Stimulated activated CD4-positive, alpha-beta T cell treated with anti-CD3 and anti-CD28 coated beads, Interleukin-4, amount 100 ng/mL, for 48 hours (primary cell): ENCODE results near the gene SPAG16.
"Not testable (repeated sequence)": the region's sequence is repeated elsewhere in the genome, so short reads cannot be mapped to it uniquely, and the experiment has no call there.

Source experiments
- DNase-seq, 2 donors: peaks; one replicate each; pipeline ENCODE4 v3.0.0-alpha.2; 2020; ENCODE audit warnings: low read depth in 2 of 2

SPAG16 gene

GRCh38 chr2:213818436-213818835, 534.2 kb downstream of the SPAG16 start:
- no peak for DNase-seq

GRCh38 chr2:213834331-213834730, 550.1 kb downstream of the SPAG16 start:
- DNase-seq, result no peak

DNA sequence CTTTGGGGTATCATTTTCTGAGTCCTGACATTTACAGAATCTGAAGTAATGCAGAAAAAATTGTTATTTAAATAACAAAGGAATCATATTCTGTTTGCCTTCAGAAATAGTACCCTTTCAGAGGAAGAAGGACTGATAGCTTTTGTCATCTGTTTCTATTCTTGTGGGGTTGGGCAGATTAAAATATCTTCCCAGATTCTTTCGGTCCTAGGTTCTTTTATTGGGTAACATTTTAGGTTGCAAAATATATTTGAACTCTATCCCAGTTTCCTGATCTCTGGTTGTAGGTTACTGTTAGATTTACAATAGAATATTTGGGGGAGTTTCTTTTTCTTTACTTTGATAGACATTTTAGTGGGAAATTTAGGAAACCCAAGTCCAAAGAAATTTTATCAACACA, 550.5 kb downstream of the SPAG16 start:
- no peak for DNase-seq

GRCh38 chr2:213846856-213847255, 562.6 kb downstream of the SPAG16 start:
- DNase-seq, result no peak

DNA sequence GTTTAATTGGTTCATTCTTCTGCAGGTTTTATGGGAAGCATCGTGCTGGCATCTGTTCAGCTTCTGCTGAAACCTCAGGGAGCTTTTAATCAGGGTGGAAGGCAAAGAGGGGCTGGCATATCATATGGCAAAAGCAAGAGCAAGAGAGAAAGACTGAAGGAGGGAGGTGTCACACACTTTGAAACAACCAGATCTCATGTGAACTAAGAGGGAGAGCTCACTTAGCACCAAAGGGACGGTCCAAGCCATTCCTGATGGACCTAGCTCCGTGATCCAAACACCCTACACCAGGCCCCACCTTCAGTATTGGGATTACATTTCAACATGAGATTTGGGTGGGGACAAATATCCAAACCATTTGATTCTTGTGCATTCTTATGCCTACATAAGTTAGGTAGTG, 563.1 kb downstream of the SPAG16 start:
- DNase-seq, result no peak

DNA sequence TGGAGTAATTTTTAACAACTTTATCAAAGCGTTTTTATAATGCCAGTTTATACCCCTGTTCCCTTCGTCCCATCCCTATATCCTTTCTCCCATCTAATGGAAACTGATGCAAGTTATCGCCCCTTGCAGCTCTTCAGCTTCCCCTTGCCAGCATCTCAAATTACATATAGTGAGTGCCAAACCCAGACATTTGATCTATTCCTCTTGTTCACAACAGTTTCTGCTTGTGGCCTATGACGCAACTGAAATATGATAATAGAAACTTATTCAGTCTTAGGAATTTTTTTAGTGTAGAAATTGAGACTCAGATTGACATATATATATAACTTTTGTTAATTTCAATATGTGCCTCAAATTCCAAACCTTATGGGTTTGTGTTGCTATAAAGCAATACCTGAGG, 564.4 kb downstream of the SPAG16 start:
- no peak for DNase-seq

DNA sequence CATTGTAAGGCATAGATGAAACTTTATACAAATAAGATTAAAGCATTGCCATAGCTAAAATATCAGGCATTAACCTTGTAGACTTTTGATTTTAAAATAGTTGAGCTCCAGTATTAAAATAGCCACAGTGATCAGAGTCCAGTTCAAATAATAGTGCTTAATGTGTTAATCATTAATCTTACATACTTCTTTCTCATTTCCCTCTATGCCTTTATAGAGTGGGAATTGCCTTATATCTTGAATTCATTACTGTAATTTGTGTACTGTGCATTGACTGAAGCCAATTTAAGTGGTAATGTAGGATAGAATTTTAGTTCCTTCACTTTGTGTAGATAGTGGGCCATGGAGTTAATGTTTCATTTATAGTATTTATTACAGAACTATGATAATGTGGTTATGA, 577.4 kb downstream of the SPAG16 start:
- no peak for DNase-seq

GRCh38 chr2:213862407-213863076, 578.3 kb downstream of the SPAG16 start:
- DNase-seq, result no peak

DNA sequence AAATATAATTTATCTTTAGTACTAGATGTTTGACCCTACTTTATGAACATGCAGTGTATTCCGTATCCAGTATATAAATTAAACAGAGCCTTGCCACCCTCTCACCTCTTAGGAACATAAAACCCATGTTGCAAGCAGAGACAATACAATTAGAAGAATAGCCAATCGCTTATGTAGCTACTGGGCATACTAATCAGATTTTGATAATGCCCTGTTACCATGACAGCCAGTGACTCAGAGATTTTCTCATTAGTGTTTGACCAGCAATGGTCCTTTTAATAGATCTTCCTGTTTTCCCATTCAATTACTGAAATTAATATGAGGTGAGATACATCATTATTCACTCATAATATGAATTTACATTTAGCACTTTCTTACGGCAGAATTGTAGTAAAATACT, 579.3 kb downstream of the SPAG16 start:
- DNase-seq, result no peak

GRCh38 chr2:213868526-213868925, 584.3 kb downstream of the SPAG16 start:
- no peak for DNase-seq

DNA sequence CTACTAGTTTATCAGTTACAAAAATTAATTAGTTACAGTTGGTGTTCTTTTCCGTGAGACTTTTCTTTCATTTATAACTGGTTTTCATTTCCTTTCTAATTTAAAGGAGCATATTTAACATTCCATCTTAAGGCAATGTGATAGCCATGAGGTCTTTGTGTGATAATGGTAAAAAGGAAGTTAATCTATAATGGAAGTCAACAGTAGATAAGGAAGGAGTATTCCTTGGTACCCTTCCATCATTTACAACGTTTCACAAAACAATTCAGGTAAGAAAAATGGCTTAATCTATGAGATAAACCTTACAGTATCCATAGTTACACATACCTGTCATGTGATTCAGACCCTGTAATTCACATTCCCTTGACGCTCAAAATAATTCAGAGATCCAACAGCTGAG, 601.2 kb downstream of the SPAG16 start:
- no peak for DNase-seq

DNA sequence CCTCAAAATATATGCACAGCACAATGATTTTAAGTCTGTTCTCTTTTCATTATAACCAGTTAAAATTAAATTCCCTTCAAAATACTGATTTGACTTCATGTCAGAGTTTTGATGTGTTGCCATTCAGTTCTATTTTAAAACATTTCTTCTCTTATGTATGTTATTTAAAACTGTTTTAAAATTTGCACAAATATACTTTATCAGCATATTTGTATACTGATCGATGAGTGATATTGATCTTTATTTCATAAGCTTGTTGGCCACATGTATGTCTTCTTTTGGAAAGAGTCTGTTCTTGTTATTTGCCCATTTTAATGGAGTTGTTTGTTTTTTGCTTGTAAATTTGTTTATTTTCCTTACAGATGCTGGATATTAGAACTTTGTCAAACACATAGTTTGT, 630.2 kb downstream of the SPAG16 start:
- DNase-seq, result no peak

DNA sequence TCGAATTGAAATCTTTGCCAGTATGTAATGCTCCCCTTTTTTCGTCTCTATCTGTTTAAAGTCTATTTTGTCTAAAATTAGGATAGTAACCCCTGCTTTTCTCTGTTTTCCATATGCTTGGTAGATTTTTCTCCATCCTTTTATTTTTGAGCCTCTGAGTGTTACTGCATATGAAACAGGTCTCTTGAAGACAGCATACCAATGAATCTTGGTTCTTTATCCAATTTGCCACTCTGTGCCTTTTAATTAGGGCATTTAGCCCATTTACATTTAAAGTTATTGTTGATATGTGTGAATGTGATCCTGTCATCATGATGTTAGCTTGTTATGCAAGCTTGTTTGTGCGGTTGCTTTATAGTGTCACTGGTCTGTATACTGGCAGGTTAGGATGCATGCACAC, 635.8 kb downstream of the SPAG16 start:
- DNase-seq, result no peak

GRCh38 chr2:213923543-213923942, 639.3 kb downstream of the SPAG16 start:
- no peak for DNase-seq

- DNase-seq, result no peak
Measured at GRCh38 chr2:213934560-213934959, 650.3 kb downstream of the SPAG16 start.

DNA sequence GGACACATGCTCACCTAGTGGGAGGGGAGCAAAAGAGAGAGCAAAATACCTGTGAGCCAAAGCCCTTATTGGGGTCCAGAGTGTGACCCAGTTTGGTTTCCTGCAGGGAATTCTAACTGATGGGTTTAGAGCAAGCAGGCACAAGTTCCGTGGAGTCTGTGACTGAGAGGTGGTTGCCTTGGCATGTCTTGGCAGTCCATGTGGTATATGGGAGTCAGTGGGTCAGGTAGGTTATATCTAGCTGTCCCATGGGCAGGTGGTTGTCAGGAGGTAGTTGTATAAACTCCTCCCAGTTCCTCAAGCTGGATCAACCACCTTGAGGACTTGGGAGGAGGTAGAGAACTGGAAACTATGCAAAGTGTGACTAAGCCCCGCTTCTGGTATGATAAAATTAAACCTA, 673.8 kb downstream of the SPAG16 start:
- no peak for DNase-seq

DNA sequence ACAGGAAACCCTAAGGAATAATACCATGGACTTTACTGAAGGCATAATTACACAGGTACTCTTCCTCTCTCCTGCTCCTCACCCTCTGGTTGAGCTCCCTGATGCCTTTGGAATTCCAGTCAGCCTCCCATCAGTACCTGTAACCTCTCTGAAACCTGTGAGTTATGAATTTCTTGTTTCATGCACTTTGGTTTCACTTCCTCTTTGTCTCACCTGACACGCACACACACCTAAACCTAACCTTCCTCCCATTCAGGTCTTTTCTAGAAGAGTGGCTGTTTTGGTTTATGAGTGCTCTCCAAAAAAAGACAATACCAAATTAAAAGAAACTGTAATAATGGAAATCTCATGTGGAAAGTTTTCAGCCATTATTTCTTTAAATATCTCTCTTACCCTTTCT, 675.3 kb downstream of the SPAG16 start:
- DNase-seq, result no peak

DNA sequence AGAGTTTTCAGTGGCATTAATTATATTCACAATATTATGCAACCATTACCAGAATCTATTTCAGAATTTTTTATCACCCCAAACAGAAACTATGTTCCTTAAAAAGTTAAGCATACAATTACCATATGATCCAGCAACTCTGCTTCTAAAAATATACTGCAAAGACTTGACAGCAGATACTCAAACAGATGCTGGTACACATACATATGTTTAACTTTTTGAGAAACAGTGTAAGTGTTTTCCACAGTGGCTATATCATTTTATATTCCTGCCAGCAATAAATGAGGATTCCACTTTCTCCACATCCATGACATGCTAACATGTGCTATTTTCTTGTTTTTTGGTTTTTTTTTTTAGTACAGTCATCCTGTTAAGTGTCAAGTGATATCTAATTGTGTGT, 687.3 kb downstream of the SPAG16 start:
- DNase-seq, result no peak

- no peak for DNase-seq
Measured at GRCh38 chr2:213980883-213981282, 696.6 kb downstream of the SPAG16 start.

DNA sequence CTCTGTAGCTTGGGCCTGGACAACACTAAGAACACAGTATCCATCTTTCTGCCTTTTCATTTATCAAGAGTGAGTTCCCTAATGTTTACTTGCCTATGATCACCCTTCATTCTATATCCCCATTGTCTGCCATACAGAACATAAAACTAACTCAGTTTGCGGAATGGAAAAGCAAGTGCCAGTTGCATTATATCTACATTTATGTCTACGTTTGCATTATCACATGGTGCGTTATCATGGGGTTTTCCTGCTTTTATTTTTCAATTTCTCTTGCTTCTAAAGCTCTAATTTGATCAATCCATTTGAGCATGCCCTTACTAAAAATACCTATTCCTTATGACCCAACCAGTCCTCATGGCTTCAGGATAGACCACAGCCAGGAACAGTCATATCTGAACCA, 704.9 kb downstream of the SPAG16 start:
- no peak for DNase-seq

- no peak for DNase-seq
Measured at GRCh38 chr2:213991453-213992108, 707.3 kb downstream of the SPAG16 start.

DNA sequence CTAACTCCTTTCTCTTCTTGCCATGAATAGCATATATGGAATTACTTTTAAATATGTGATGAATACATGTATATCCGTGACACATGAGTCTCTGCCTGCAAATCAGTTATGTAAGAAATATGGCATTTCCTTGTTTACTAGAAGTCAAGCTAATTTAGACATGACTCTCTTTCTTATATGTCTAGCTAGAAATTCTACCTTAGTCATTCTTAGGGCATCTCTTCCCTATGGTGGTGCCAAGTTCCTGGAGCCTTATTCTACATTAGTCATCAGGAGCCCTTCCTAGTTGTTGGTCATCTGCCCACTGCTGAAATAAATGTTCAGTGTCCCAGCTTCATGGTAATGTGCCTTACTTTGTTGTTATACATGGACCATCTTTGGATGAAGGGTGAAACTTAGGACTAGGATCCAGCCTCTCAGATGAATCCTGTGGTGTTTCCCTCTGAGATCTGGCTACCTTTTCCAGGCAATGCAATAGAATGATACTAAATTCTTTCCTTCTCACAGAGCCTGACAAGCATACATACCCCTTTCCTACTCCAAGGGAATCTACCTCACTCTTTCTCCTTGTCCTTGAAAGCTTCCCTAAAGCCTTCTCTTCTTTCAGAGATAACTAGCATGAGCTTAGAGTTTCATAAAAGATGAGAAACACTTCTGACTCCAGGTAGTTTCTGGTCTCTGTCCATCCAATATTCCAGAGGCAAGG, 711.3 kb downstream of the SPAG16 start:
- DNase-seq, result no peak

GRCh38 chr2:213998976-213999375, 714.7 kb downstream of the SPAG16 start:
- not testable (repeated sequence) for DNase-seq
